H1 (cell line): Measurements from ENCODE around the gene CDYL2. TPM values are rescaled to one million over a fixed set of nuclear protein-coding genes. Genes with fewer than 3 reads are reported as not detected.

Experiments
- CTCF ChIA-PET: fragments of 300-600 bp; sonication (Branson Sonifier 250); formaldehyde crosslinking; loops from one replicate; lab custom pipeline; 2021; ENCODE audit not compliant: partially characterized antibody; lab: Charles Lee
- POLR2A ChIA-PET: fragments of 300-600 bp; sonication (Branson Sonifier 250); formaldehyde crosslinking; loops from one replicate; lab custom pipeline; 2021; ENCODE audit warnings: inconsistent platforms; ENCODE audit not compliant: partially characterized antibody; lab: Charles Lee
- DNase-seq, 2 experiments: peaks; one replicate each; pipeline versions ENCODE4 v3.0.0 to v3.0.0-alpha.2; 2010 to 2022; ENCODE audit warnings: low spot score in 2 of 2, low read depth in 1 of 2, mixed read lengths in 1 of 2
- FAIRE-seq: peaks from 2 replicates; lab custom pipeline; 2011; peaks lifted over from hg19 to GRCh38; lab: Jason Lieb, UNC
- H2AFZ ChIP-seq: 2 replicates; pipeline ENCODE4 v1.8.1; 2012; ENCODE audit warnings: low read length, inconsistent platforms
- H2AK5ac ChIP-seq: 2 replicates; pipeline ENCODE4 v1.6.1; 2013; ENCODE audit warnings: low read depth, low read length
- H2BK120ac ChIP-seq: replicated peaks from 2 replicates; pipeline ENCODE3; 2013; ENCODE audit warnings: low read depth, low read length, inconsistent platforms
- H2BK12ac ChIP-seq: 2 replicates; pipeline ENCODE4 v1.6.1; 2013; ENCODE audit warnings: low read depth, low read length
- H2BK15ac ChIP-seq: 2 replicates; pipeline ENCODE4 v1.6.1; 2013; ENCODE audit warnings: low read length
- H2BK20ac ChIP-seq: 2 replicates; pipeline ENCODE4 v1.6.1; 2013; ENCODE audit warnings: low read length
- H2BK5ac ChIP-seq: 2 replicates; pipeline ENCODE4 v1.6.1; 2013; ENCODE audit warnings: low read depth, low read length
- H3K14ac ChIP-seq: 2 replicates; pipeline ENCODE4 v1.6.1; 2013; ENCODE audit warnings: inconsistent platforms; ENCODE audit not compliant: insufficient read length
- H3K18ac ChIP-seq: 2 replicates; pipeline ENCODE4 v1.6.1; 2013; ENCODE audit warnings: low read length; ENCODE audit errors: extremely low read depth
- H3K23ac ChIP-seq: 2 replicates; pipeline ENCODE4 v1.6.1; 2013; ENCODE audit warnings: inconsistent platforms; ENCODE audit not compliant: insufficient read length
- H3K23me2 ChIP-seq: 2 replicates; pipeline ENCODE4 v1.6.1; 2013; ENCODE audit warnings: low read depth, low read length
- H3K27ac ChIP-seq: 2 replicates; pipeline ENCODE4 v1.6.1; 2011; ENCODE audit warnings: low read depth, low read length, inconsistent platforms
- H3K27me3 ChIP-seq, 4 experiments: replicated peaks in 1 of 4; 1 replicate in 1 of 4; 2 replicates in 3 of 4; pipeline versions ENCODE4 v1.6.1 to v1.8.1; 2011 to 2013; ENCODE audit warnings: low read length in 3 of 4, mild to moderate bottlenecking in 3 of 4, inconsistent platforms in 2 of 4, mixed read lengths in 2 of 4, moderate library complexity in 1 of 4; ENCODE audit not compliant: control insufficient read depth in 3 of 4, insufficient read depth in 3 of 4; ENCODE audit errors: extremely low read depth in 1 of 4
- H3K36me3 ChIP-seq, 4 experiments: 2 replicates each; pipeline versions ENCODE4 v1.6.1 to v1.8.1; 2011 to 2013; ENCODE audit warnings: mild to moderate bottlenecking in 4 of 4, low read length in 3 of 4, moderate library complexity in 2 of 4, control low read depth in 1 of 4, inconsistent platforms in 1 of 4; ENCODE audit not compliant: insufficient read depth in 4 of 4, control insufficient read depth in 2 of 4
- H3K4ac ChIP-seq: replicated peaks from 2 replicates; pipeline ENCODE3; 2013; ENCODE audit warnings: low read length, low read depth, mixed read lengths, inconsistent platforms; ENCODE audit not compliant: insufficient read length
- H3K4me1 ChIP-seq, 4 experiments: replicated peaks in 1 of 4; 1 replicate in 1 of 4; 2 replicates in 3 of 4; pipeline versions ENCODE4 v1.6.1 to v1.8.1; 2011 to 2013; ENCODE audit warnings: low read length in 3 of 4, inconsistent platforms in 2 of 4, mixed read lengths in 1 of 4; ENCODE audit not compliant: insufficient read depth in 4 of 4, control insufficient read depth in 3 of 4
- H3K4me2 ChIP-seq, 2 experiments: 2 replicates each; pipeline versions ENCODE4 v1.6.1 to v1.8.1; 2011 to 2013; ENCODE audit warnings: low read depth in 2 of 2, low read length in 2 of 2, control low read depth in 1 of 2, inconsistent platforms in 1 of 2, mild to moderate bottlenecking in 1 of 2; ENCODE audit not compliant: insufficient read depth in 1 of 2
- H3K4me3 ChIP-seq, 4 experiments: fragments of 200-600, 300-600 bp in 1 of 4; sonication (generic), shearing (Covaris generic), sonication (Bioruptor Twin) in 1 of 4; 2 replicates each; pipeline versions ENCODE4 v1.5.1 to v1.8.1; 2011 to 2016; ENCODE audit warnings: low read length in 4 of 4, low read depth in 3 of 4, control low read depth in 2 of 4, inconsistent platforms in 2 of 4, mild to moderate bottlenecking in 2 of 4, mixed read lengths in 1 of 4, moderate library complexity in 1 of 4; ENCODE audit not compliant: insufficient read depth in 2 of 4; ENCODE audit errors: extremely low read depth in 1 of 4
- H3K56ac ChIP-seq: replicated peaks from 2 replicates; pipeline ENCODE3; 2013; ENCODE audit warnings: low read depth, mild to moderate bottlenecking, mixed read lengths, low read length, inconsistent platforms; ENCODE audit not compliant: insufficient read length
- H3K79me1 ChIP-seq: 2 replicates; pipeline ENCODE4 v1.6.1; 2013; ENCODE audit warnings: low read depth, low read length, control low read depth
- H3K79me2 ChIP-seq, 2 experiments: 2 replicates each; pipeline versions ENCODE4 v1.6.1 to v1.8.1; 2012 to 2013; ENCODE audit warnings: low read length in 2 of 2, mild to moderate bottlenecking in 2 of 2, inconsistent platforms in 1 of 2; ENCODE audit not compliant: insufficient read depth in 2 of 2, control insufficient read depth in 1 of 2
- H3K9ac ChIP-seq, 4 experiments: replicated peaks in 1 of 4; 1 replicate in 1 of 4; 2 replicates in 3 of 4; pipeline versions ENCODE4 v1.6.1 to v1.8.1; 2011 to 2013; ENCODE audit warnings: low read depth in 3 of 4, low read length in 3 of 4, control low read depth in 2 of 4, mild to moderate bottlenecking in 2 of 4, moderate library complexity in 2 of 4, inconsistent platforms in 1 of 4; ENCODE audit errors: extremely low read depth in 1 of 4
- H3K9me3 ChIP-seq, 2 experiments: 2 replicates each; pipeline versions ENCODE4 v1.6.1 to v1.8.1; 2012 to 2013; ENCODE audit warnings: mild to moderate bottlenecking in 2 of 2, moderate library complexity in 2 of 2, control low read depth in 1 of 2, inconsistent platforms in 1 of 2, low read depth in 1 of 2, low read length in 1 of 2, mixed read lengths in 1 of 2; ENCODE audit not compliant: insufficient read depth in 2 of 2
- H4K20me1 ChIP-seq, 2 experiments: replicated peaks in 1 of 2; 2 replicates each; pipeline versions ENCODE3 to v1.8.1; 2011 to 2013; ENCODE audit warnings: inconsistent platforms in 2 of 2, low read length in 2 of 2, mild to moderate bottlenecking in 1 of 2; ENCODE audit not compliant: insufficient read depth in 2 of 2, control insufficient read depth in 1 of 2
- H4K5ac ChIP-seq: 2 replicates; pipeline ENCODE4 v1.6.1; 2013; ENCODE audit warnings: low read length, low read depth, mixed read lengths, inconsistent platforms; ENCODE audit not compliant: insufficient read length
- H4K8ac ChIP-seq: 2 replicates; pipeline ENCODE4 v1.8.0; 2013; ENCODE audit warnings: mild to moderate bottlenecking, moderate library complexity, low read length, inconsistent platforms; ENCODE audit not compliant: insufficient read depth; ENCODE audit errors: extremely low read depth
- H4K91ac ChIP-seq: replicated peaks from 2 replicates; pipeline ENCODE3; 2013; ENCODE audit warnings: low read length, mixed read lengths, inconsistent platforms; ENCODE audit not compliant: insufficient read length
- BRCA1 ChIP-seq: IDR thresholded peaks from 2 replicates; pipeline ENCODE4 v1.6.1; 2012; ENCODE audit warnings: low read depth, low read length, improper control_type of control experiment
- CHD2 ChIP-seq: IDR thresholded peaks from 2 replicates; pipeline ENCODE4 v1.6.1; 2012; ENCODE audit warnings: low read length, improper control_type of control experiment
- CREB1 ChIP-seq: IDR thresholded peaks from 2 replicates; pipeline ENCODE4 v1.6.1; 2012; ENCODE audit warnings: inconsistent platforms
- EP300 ChIP-seq, 2 experiments: IDR thresholded peaks; 1 replicate in 1 of 2; 2 replicates in 1 of 2; pipeline ENCODE4 v1.6.1; 2011 to 2012; ENCODE audit warnings: low read depth in 2 of 2, low read length in 2 of 2, mild to moderate bottlenecking in 2 of 2, borderline replicate concordance in 1 of 2, inconsistent platforms in 1 of 2, moderate library complexity in 1 of 2
- FOSL1 ChIP-seq: IDR thresholded peaks from 2 replicates; pipeline ENCODE4 v1.6.1; 2011; ENCODE audit warnings: mild to moderate bottlenecking, low read depth, low read length, moderate library complexity; ENCODE audit not compliant: insufficient read depth
- GABPA ChIP-seq: IDR thresholded peaks from 2 replicates; pipeline ENCODE4 v1.6.1; 2011; ENCODE audit warnings: mild to moderate bottlenecking, low read length, moderate library complexity, borderline replicate concordance; ENCODE audit not compliant: insufficient read depth
- GTF2F1 ChIP-seq: IDR thresholded peaks from 2 replicates; pipeline ENCODE4 v1.6.1; 2012; ENCODE audit warnings: low read depth, low read length, improper control_type of control experiment, borderline replicate concordance
- KDM4A ChIP-seq: IDR thresholded peaks from one replicate; pipeline ENCODE4 v1.7.1; 2012; ENCODE audit warnings: low read depth, mild to moderate bottlenecking, moderate library complexity, low read length, inconsistent platforms; ENCODE audit not compliant: severe bottlenecking
- NANOG ChIP-seq: IDR thresholded peaks from 2 replicates; pipeline ENCODE4 v1.6.1; 2011; ENCODE audit warnings: low read length, low read depth, mild to moderate bottlenecking, inconsistent platforms; ENCODE audit not compliant: insufficient read depth, poor library complexity, severe bottlenecking
- POLR2A ChIP-seq, 2 experiments: IDR thresholded peaks; 1 replicate in 1 of 2; 2 replicates in 1 of 2; pipeline ENCODE4 v1.6.1; 2011; ENCODE audit warnings: low read depth in 2 of 2, low read length in 2 of 2, mild to moderate bottlenecking in 2 of 2; ENCODE audit errors: control extremely low read depth in 1 of 2
- SP1 ChIP-seq: IDR thresholded peaks from 2 replicates; pipeline ENCODE4 v1.6.1; 2011; ENCODE audit warnings: low read depth, low read length
- SUZ12 ChIP-seq: fragments of 200-600 bp; sonication (generic); IDR thresholded peaks from 2 replicates; pipeline ENCODE4 v1.6.1; 2012; ENCODE audit warnings: mild to moderate bottlenecking, inconsistent platforms, low read length, moderate library complexity, mixed read lengths
- TBP ChIP-seq: IDR thresholded peaks from 2 replicates; pipeline ENCODE4 v1.6.1; 2011; ENCODE audit warnings: low read depth, low read length, improper control_type of control experiment
- ZNF274 ChIP-seq: IDR thresholded peaks from 2 replicates; pipeline ENCODE4 v1.7.0; 2012; ENCODE audit warnings: low read length, borderline replicate concordance; ENCODE audit errors: extremely low read depth
- WGBS, 2 experiments: shearing (Covaris generic) in 1 of 2; methylation state at CpG; one replicate each; pipeline versions ENCODE4 v1.1.6 to v1.1.7; 2013 to 2015; ENCODE audit warnings: low lambda C conversion rate in 2 of 2, mixed read lengths in 2 of 2, inconsistent platforms in 1 of 2, low coverage in 1 of 2, missing lambda C conversion rate in 1 of 2; ENCODE audit not compliant: insufficient replicate concordance in 2 of 2, insufficient coverage in 1 of 2, insufficient read length in 1 of 2; ENCODE audit errors: extremely low coverage in 1 of 2, missing lambda C conversion rate in 1 of 2; 5-methylcytosine and 5-hydroxymethylcytosine counted together
- polyA plus RNA-seq, 7 experiments: library from polyadenylated mRNA; depleted of rRNA in 3 of 7; stranded (reverse) in 5 of 7; unstranded in 2 of 7; fragments of >200 nt in 5 of 7; fragments of 200-250 nt in 2 of 7; gene quantifications; 1 replicate in 5 of 7; 2 replicates in 1 of 7; 4 replicates in 1 of 7; pipeline versions ENCODE4 v1.2.1 to v1.2.3, GENCODE V29; 2011 to 2013; ENCODE audit warnings: missing spikeins in 2 of 7, mixed read lengths in 2 of 7
- total RNA-seq: library from RNA; stranded (reverse); fragmentation: NEBNext Ultra II Directional; extraction: Animal tissue kit (Norgen Biotek cat#: 25700); gene quantifications from 2 replicates; pipeline ENCODE4 v1.2.1, GENCODE V29; 2021

Gene CDYL2
- total and polyA plus RNA-seq, 2 of the 8 experiments (the other 6 are each of a cell fraction or from before 2014, with no cell fraction given), result 0.33 to 5.3 TPM

DNA sequence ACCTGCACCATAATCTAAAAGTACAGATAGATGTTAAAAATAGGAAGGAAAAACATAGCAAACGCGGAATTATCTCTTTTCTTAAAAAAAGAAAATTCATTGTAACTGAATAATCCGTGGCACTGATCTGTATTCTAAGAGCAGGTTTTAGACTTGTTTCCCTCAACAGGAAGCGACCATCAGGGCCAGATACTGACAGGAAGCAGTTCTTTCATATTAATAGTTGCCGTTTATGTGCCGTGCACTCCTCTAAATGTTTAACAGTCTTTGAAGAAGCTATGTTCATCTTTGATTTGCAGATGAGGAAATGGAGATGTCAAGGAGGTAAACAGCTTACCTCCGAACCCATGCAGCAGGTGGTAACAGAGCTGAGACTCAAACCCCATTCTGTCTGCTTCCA lies 240.0 kb downstream of the CDYL2 start:
- no peak overlapping the region for H2BK120ac ChIP-seq

More for the DNA sequence above, 240.0 kb downstream of the CDYL2 start:
- FAIRE-seq, result no peak
- Histone ChIP-seq H3K4me1 (peaks cover 0 to 3% (median 0%) of the 10 kb centered on the region in 4 experiments; a peak in 1 of 7 replicates), H4K20me1 (no peaks in the 10 kb centered on the region), H4K91ac (no peak overlapping the region), H3K9ac (no peak overlapping the region), H3K4me3 (no peak overlapping the region), H4K5ac (no peak overlapping the region), H3K79me1 (no peaks in the 10 kb centered on the region), H3K9me3 (peaks cover 21 to 52% of the 10 kb centered on the region in 2 experiments; a peak in 3 of 4 replicates), H3K23ac (no peak overlapping the region), H3K4ac (no peak overlapping the region), H3K27me3 (no peaks in the 10 kb centered on the region), H2BK15ac (no peak overlapping the region), H3K23me2 (no peaks in the 10 kb centered on the region; the same call in 1 of the 2 replicates), H3K36me3 (no peaks in the 10 kb centered on the region), H3K4me2 (no peak overlapping the region), H3K14ac (no peak overlapping the region), H3K56ac (no peak overlapping the region), H2BK5ac (no peak overlapping the region), H3K18ac (no peak overlapping the region), H4K8ac (no peak overlapping the region), H3K79me2 (no peaks in the 10 kb centered on the region), H2BK12ac (no peak overlapping the region), H2BK20ac (no peak overlapping the region), H2AFZ (no peak overlapping the region), H3K27ac (no peak overlapping the region), H2AK5ac (no peak overlapping the region)
- ChIA-PET POLR2A (no interaction called here), CTCF (interaction anchor here (0.9 kb wide), 2 partner anchors 13 to 37 kb away, joined by 3 read pairs; no protein-coding TSS in a partner anchor)
- DNase-seq, result no peak
- TF ChIP-seq GTF2F1 (no peak), POLR2A (IDR thresholded peaks at IDR 0.05; ENCODE audit: control extremely low read depth in 1 of 2, low read depth in 2 of 2, low read length in 2 of 2) (no peak), CREB1 (no peak), SUZ12 (no peak), EP300 (IDR thresholded peaks at IDR 0.05; ENCODE audit: borderline replicate concordance in 1 of 2, low read depth in 2 of 2, low read length in 2 of 2) (no peak), GABPA (no peak), CHD2 (no peak), FOSL1 (no peak), SP1 (no peak), BRCA1 (no peak), TBP (no peak), ZNF274 (no peak), NANOG (no peak), KDM4A (no peak)
- 61% methylated on average over 7 of the region's 7 CpGs; no CpG with 5 or more reads in 1 of the 2 experiments for WGBS, 2 experiments
